Measurements from ENCODE around the gene GAS7.
"Not testable (repeated sequence)": the region's sequence is repeated elsewhere in the genome, so short reads cannot be mapped to it uniquely, and the experiment has no call there.

The GAS7 gene

DNA sequence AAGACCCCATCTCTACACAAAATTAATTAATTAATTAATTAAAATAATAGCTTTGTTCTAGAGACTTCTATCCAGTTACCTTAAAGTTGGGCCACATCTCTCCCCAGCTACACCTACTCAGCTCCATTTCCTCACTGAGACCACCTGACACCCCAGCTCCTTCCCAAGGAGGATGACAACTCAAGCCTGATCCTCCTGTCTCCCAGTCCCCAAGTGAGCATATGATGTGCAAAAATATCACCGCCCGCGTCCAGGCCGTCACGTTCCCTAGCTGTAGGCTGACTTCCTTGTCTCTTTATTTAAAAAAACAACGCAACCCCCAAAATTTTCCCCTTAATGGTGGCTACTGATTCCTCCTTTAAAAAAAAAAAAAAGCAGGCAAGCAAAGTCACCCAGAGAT is 173.2 kb downstream of the GAS7 start:
- no peak for TF ChIP-seq CTCF (IDR thresholded peaks at IDR 0.05; ENCODE audit: insufficient read depth, low read depth, low read length, missing control alignments)
- no peak for DNase-seq (ENCODE audit: low read depth)

GRCh38 chr17:10022416-10022815 is 176.0 kb downstream of the GAS7 start:
- no peak for TF ChIP-seq CTCF (IDR thresholded peaks at IDR 0.05; ENCODE audit: insufficient read depth, low read depth, low read length, missing control alignments)
- no peak overlapping the region for H3K4me3 ChIP-seq (ENCODE audit: low read length)
- no peak for DNase-seq (ENCODE audit: low read depth)

More for the DNA sequence above, 173.2 kb downstream of the GAS7 start:
- H3K4me3 ChIP-seq (ENCODE audit: low read length), result no peak overlapping the region

DNA sequence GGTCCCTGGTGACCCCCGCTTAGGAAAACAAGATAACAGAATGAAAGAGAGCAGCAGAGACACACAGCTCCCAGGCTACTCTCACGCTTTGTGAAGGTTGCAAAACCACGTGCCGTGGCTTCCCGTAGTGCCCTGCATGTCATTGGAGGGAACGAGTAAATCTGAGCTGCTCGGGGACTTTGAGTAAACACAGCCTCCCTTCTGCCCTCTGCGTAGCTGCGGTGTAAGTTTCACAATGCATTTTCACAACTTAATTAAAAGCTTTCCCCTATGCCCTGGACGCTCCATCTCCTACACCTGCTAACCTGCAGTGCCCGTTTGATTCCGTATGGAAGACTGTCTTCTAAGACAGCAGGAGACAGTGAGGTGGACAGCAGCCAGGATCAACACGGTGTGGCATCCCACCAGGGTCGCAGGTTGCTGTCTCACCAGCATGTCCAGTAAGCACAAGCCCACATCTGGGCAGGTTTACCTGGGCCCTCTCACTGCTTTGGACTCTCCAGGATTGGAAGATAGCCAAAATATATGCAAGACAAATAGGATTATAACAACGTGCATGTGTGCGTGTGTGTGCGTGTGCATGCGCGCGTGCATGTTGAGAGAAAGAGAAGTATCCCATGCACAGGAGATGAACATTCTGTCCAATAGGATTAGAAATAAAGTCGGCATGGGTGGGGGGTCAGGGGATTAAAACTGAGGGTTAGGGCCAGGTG is 177.0 kb downstream of the GAS7 start:
- TF ChIP-seq CTCF (IDR thresholded peaks at IDR 0.05; ENCODE audit: insufficient read depth, low read depth, low read length, missing control alignments), result no peak

DNA sequence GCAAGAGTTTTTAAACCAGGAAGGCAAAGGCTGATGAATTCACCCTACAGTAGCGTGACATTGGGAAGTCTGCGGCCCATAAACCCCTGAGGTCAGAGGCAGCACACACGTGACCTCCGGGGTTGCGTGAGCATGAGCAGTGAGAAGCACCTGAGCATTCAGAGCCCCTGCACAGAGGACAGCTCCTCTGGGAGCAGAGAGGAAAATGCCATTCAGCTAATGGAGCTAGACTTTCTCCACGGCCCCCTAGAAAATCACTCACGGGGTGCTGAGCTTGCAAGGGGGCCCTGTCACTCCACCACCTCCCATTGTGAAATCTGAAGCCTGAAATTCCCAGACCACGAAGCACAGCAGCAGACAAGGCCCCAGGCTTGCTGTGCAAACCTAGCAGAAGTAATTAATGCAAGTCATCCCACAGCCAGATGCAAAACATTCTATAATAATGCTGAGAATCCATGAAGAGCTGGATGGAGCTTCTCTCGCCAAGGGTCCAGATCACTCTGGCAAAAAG is 178.4 kb downstream of the GAS7 start:
- TF ChIP-seq CTCF (IDR thresholded peaks at IDR 0.05; ENCODE audit: insufficient read depth, low read depth, low read length, missing control alignments), result no peak
- DNase-seq (ENCODE audit: low read depth), result no peak
- H3K4me3 ChIP-seq (ENCODE audit: low read length), result no peak overlapping the region

More for the DNA sequence above, 177.0 kb downstream of the GAS7 start:
- H3K4me3 ChIP-seq (ENCODE audit: low read length), result no peak overlapping the region
- DNase-seq (ENCODE audit: low read depth), result no peak

GRCh38 chr17:10018461-10018891 is 179.9 kb downstream of the GAS7 start:
- no peak for TF ChIP-seq CTCF (IDR thresholded peaks at IDR 0.05; ENCODE audit: insufficient read depth, low read depth, low read length, missing control alignments)
- no peak for DNase-seq (ENCODE audit: low read depth)
- no peak overlapping the region for H3K4me3 ChIP-seq (ENCODE audit: low read length)

GRCh38 chr17:10016958-10017570 is 181.3 kb downstream of the GAS7 start:
- not testable (repeated sequence) for H3K4me3 ChIP-seq (ENCODE audit: low read length); DNase-seq (ENCODE audit: low read depth)

DNA sequence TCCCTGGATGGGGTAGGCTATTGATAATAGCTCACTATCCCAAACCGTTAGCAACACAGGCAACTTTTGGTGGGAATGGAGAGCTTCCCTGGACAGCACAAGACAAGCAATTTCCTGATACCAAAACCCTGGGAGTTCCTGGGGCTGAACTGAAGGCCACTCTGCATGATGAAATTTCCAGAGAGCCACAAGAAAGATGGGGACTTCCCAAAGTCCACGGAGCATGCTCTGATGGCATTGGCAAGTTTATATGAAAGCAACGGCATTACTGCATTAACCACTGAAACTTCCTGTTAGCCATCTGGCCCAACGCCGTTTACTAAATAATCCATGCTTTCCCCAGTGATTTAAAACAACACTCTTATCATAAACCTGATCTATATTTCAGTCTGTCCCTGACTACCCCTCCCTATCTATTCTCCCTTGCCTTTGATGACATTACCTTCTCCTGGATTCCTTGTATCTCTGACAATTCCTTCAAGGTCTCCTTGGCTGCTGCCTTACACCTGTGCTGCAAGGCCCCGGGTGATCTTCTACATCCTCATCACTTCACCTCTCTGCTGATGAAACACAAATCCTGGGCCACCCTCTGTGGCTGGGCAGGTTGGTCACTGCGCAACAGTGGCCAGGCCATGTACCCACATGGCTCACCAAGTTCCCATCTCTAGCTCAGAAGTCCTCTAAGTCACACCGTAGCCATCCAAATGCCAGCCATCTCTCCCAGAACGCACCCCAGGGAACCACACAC is 184.9 kb downstream of the GAS7 start:
- no peak for TF ChIP-seq CTCF (IDR thresholded peaks at IDR 0.05; ENCODE audit: insufficient read depth, low read depth, low read length, missing control alignments)
- H3K4me3 ChIP-seq (ENCODE audit: low read length), result no peak overlapping the region
- DNase-seq (ENCODE audit: low read depth), result no peak
